ENCODE data around the gene ADAMTS2. TPM values are rescaled to one million over a fixed set of nuclear protein-coding genes. Genes with fewer than 3 reads are reported as not detected.
"Not testable (repeated sequence)": the region's sequence is repeated elsewhere in the genome, so short reads cannot be mapped to it uniquely, and the experiment has no call there.

The ADAMTS2 gene
- total RNA-seq, 1 experiment from 2014 or later = not detected

GRCh38 chr5:179111267-179112207 is 233.7 kb downstream of the ADAMTS2 start:
- no peak overlapping the region for H3K27ac Mint-ChIP-seq (ENCODE audit: unreplicated experiment)
- H3K4me3 Mint-ChIP-seq (ENCODE audit: low read depth, unreplicated experiment) = no peak overlapping the region
- CTCF ChIA-PET = no interaction called here
- no peaks in the 10 kb centered on the region for H3K27me3 Mint-ChIP-seq (ENCODE audit: unreplicated experiment)
- BruUV-seq (replicated peaks) = no TSS peak
- no peaks in the 10 kb centered on the region for H3K36me3 Mint-ChIP-seq (ENCODE audit: insufficient read depth, unreplicated experiment)
- TF ChIP-seq, protein P1, sequence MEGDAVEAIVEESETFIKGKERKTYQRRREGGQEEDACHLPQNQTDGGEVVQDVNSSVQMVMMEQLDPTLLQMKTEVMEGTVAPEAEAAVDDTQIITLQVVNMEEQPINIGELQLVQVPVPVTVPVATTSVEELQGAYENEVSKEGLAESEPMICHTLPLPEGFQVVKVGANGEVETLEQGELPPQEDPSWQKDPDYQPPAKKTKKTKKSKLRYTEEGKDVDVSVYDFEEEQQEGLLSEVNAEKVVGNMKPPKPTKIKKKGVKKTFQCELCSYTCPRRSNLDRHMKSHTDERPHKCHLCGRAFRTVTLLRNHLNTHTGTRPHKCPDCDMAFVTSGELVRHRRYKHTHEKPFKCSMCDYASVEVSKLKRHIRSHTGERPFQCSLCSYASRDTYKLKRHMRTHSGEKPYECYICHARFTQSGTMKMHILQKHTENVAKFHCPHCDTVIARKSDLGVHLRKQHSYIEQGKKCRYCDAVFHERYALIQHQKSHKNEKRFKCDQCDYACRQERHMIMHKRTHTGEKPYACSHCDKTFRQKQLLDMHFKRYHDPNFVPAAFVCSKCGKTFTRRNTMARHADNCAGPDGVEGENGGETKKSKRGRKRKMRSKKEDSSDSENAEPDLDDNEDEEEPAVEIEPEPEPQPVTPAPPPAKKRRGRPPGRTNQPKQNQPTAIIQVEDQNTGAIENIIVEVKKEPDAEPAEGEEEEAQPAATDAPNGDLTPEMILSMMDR (IDR thresholded peaks at IDR 0.05; ENCODE audit: unreplicated experiment) = no peak
- H3K9me3 Mint-ChIP-seq (ENCODE audit: low read depth, unreplicated experiment) = peaks cover 36% of the 10 kb centered on the region
- intact Hi-C loops (cut with micrococcal nuclease; ENCODE audit: unreplicated experiment) = no loop called here
- DNase-seq = no peak
- H3K4me1 Mint-ChIP-seq (ENCODE audit: low read depth, unreplicated experiment) = no peaks in the 10 kb centered on the region

DNA sequence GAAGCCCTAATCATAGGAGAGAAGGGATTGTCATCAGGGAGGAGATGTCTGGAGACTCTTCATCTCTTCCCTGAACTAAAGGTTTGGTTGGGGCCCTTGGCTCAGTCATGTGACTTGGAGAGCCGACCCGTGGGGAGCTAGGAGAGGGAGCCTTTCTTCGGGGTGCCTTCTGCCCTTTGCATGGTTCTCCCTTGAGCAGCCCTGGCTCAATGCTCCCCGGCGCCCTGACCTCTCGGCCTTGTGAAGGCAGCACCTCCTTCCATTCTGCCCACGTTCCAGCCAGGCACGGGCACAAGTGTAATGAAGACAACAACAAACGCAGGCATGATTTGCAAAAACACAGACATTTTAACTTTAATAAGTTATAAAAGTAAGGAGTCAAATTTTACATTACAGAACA is 234.7 kb downstream of the ADAMTS2 start:
- no peak for DNase-seq
- Mint-ChIP-seq H3K27me3 (ENCODE audit: unreplicated experiment) (no peaks in the 10 kb centered on the region), H3K4me1 (ENCODE audit: low read depth, unreplicated experiment) (no peaks in the 10 kb centered on the region), H3K4me3 (ENCODE audit: low read depth, unreplicated experiment) (no peak overlapping the region), H3K27ac (ENCODE audit: unreplicated experiment) (no peak overlapping the region), H3K36me3 (ENCODE audit: insufficient read depth, unreplicated experiment) (no peaks in the 10 kb centered on the region), H3K9me3 (ENCODE audit: low read depth, unreplicated experiment) (peaks cover 33% of the 10 kb centered on the region)
- no TSS peak for BruUV-seq (replicated peaks)
- TF ChIP-seq, protein P1 (IDR thresholded peaks at IDR 0.05; ENCODE audit: unreplicated experiment) = no peak
- intact Hi-C loops (cut with micrococcal nuclease; ENCODE audit: unreplicated experiment) = no loop called here
- CTCF ChIA-PET = no interaction called here

- CTCF ChIA-PET; H3K9me3 Mint-ChIP-seq (ENCODE audit: low read depth, unreplicated experiment); H3K4me3 Mint-ChIP-seq (ENCODE audit: low read depth, unreplicated experiment); H3K4me1 Mint-ChIP-seq (ENCODE audit: low read depth, unreplicated experiment); H3K27me3 Mint-ChIP-seq (ENCODE audit: unreplicated experiment); intact Hi-C loops (cut with micrococcal nuclease; ENCODE audit: unreplicated experiment); H3K27ac Mint-ChIP-seq (ENCODE audit: unreplicated experiment); DNase-seq; H3K36me3 Mint-ChIP-seq (ENCODE audit: insufficient read depth, unreplicated experiment); BruUV-seq (replicated peaks): not testable (repeated sequence)
Observed at GRCh38 chr5:179101282-179101681, 244.0 kb downstream of the ADAMTS2 start.

DNA sequence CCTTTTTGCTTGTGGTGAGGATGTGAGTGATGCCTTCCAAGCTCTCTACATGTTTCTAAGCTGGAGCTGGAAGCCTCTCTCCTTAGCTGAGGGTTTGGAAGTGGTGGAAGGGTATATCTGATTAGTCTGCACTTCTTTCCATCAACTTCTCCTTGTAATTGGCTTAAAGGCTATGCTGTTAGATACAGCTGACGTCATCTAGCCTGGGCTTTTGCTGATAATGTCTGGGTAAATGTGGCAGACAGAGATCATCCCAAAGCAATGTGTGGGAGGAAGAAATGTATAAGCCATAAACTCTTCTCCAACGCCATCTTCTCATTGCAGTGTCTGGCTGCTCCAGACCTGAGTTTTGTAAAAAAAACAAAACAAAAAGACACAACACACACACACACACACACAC is 255.8 kb downstream of the ADAMTS2 start:
- no peaks in the 10 kb centered on the region for H3K4me1 Mint-ChIP-seq (ENCODE audit: low read depth, unreplicated experiment)
- no peaks in the 10 kb centered on the region for H3K27me3 Mint-ChIP-seq (ENCODE audit: unreplicated experiment)
- TF ChIP-seq, protein P1 (IDR thresholded peaks at IDR 0.05; ENCODE audit: unreplicated experiment) = no peak
- intact Hi-C loops (cut with micrococcal nuclease; ENCODE audit: unreplicated experiment) = no loop called here
- H3K4me3 Mint-ChIP-seq (ENCODE audit: low read depth, unreplicated experiment) = no peak overlapping the region
- no peak overlapping the region for H3K27ac Mint-ChIP-seq (ENCODE audit: unreplicated experiment)
- no peak for DNase-seq
- CTCF ChIA-PET = no interaction called here
- H3K9me3 Mint-ChIP-seq (ENCODE audit: low read depth, unreplicated experiment) = peaks cover 31% of the 10 kb centered on the region
- H3K36me3 Mint-ChIP-seq (ENCODE audit: insufficient read depth, unreplicated experiment) = no peaks in the 10 kb centered on the region
- BruUV-seq (replicated peaks) = no TSS peak

- DNase-seq = no peak
- Mint-ChIP-seq H3K27ac (ENCODE audit: unreplicated experiment) (no peak overlapping the region), H3K4me1 (ENCODE audit: low read depth, unreplicated experiment) (no peaks in the 10 kb centered on the region), H3K27me3 (ENCODE audit: unreplicated experiment) (no peaks in the 10 kb centered on the region), H3K9me3 (ENCODE audit: low read depth, unreplicated experiment) (peaks cover 36% of the 10 kb centered on the region), H3K36me3 (ENCODE audit: insufficient read depth, unreplicated experiment) (no peaks in the 10 kb centered on the region), H3K4me3 (ENCODE audit: low read depth, unreplicated experiment) (no peak overlapping the region)
- intact Hi-C loops (cut with micrococcal nuclease; ENCODE audit: unreplicated experiment) = no loop called here
- CTCF ChIA-PET = no interaction called here
- BruUV-seq (replicated peaks) = no TSS peak
- TF ChIP-seq, protein P1 (IDR thresholded peaks at IDR 0.05; ENCODE audit: unreplicated experiment) = no peak
Observed at GRCh38 chr5:179080724-179081123, 264.5 kb downstream of the ADAMTS2 start.
